PFSK-1 (cell line): ENCODE data around the gene DNTTIP2.

Experiments
- POLR2AphosphoS5 ChIP-seq: IDR thresholded peaks from 2 replicates; pipeline ENCODE4 v1.6.1; 2012; ENCODE audit warnings: low read depth, mild to moderate bottlenecking, control low read depth, low read length, moderate library complexity
- REST ChIP-seq, 2 experiments: IDR thresholded peaks; 2 replicates each; pipeline versions ENCODE4 v1.6.1 to v1.8.0; 2011 to 2012; ENCODE audit warnings: low read depth in 2 of 2, low read length in 2 of 2, control low read depth in 1 of 2, inconsistent platforms in 1 of 2, mild to moderate bottlenecking in 1 of 2, moderate library complexity in 1 of 2; ENCODE audit not compliant: insufficient read depth in 1 of 2
- TAF1 ChIP-seq: IDR thresholded peaks from 2 replicates; pipeline ENCODE4 v1.6.1; 2012; ENCODE audit warnings: low read length, control low read depth, borderline replicate concordance; ENCODE audit not compliant: insufficient read depth

- TF ChIP-seq POLR2AphosphoS5 (no peak), REST (IDR thresholded peaks at IDR 0.05; ENCODE audit: insufficient read depth in 1 of 2, low read depth in 2 of 2, low read length in 2 of 2) (no peak), TAF1 (no peak)
Observed at GRCh38 chr1:93848350-93848883, 30.6 kb downstream of the DNTTIP2 start.
